ENCODE data around the gene GLRX2.
"Not testable (repeated sequence)": the region's sequence is repeated elsewhere in the genome, so short reads cannot be mapped to it uniquely, and the experiment has no call there.

The GLRX2 gene

GRCh38 chr1:193118803-193119730 is 13.9 kb upstream of the GLRX2 start:
- no peaks in the 10 kb centered on the region for H3K9me3 Mint-ChIP-seq
- H3K27me3 Mint-ChIP-seq: no peaks in the 10 kb centered on the region
- peak overlapping the region; percentile 7 to 58 for H3K27ac Mint-ChIP-seq

GRCh38 chr1:193118194-193118593 is 13.0 kb upstream of the GLRX2 start:
- Mint-ChIP-seq H3K27ac (peak overlapping the region; percentile 7 to 58), H3K9me3 (no peaks in the 10 kb centered on the region), H3K36me3 (ENCODE audit: insufficient read depth) (peaks cover 13% of the 10 kb centered on the region), H3K4me3 (no peak overlapping the region), H3K27me3 (no peaks in the 10 kb centered on the region), H3K4me1 (ENCODE audit: low read depth in 2 of 2) (peaks cover 6 to 11% of the 10 kb centered on the region in 2 donors)
- DNase-seq: no peak
- no peak for ATAC-seq (replicated peaks)

More at GRCh38 chr1:193118803-193119730, 13.9 kb upstream of the GLRX2 start:
- Mint-ChIP-seq H3K4me1 (ENCODE audit: low read depth in 2 of 2) (peaks cover 10 to 19% of the 10 kb centered on the region in 2 donors), H3K4me3 (no peak overlapping the region), H3K36me3 (ENCODE audit: insufficient read depth) (peaks cover 16% of the 10 kb centered on the region)
- DNase-seq: no peak
- ATAC-seq (replicated peaks): no peak

- DNase-seq; H3K27me3 Mint-ChIP-seq; H3K9me3 Mint-ChIP-seq; H3K27ac Mint-ChIP-seq; ATAC-seq (replicated peaks); H3K4me3 Mint-ChIP-seq; H3K36me3 Mint-ChIP-seq (ENCODE audit: insufficient read depth); H3K4me1 Mint-ChIP-seq (ENCODE audit: low read depth in 2 of 2): not testable (repeated sequence)
Observed at GRCh38 chr1:193117167-193117566, 12.0 kb upstream of the GLRX2 start.

- DNase-seq: no peak
- Mint-ChIP-seq H3K9me3 (no peaks in the 10 kb centered on the region), H3K4me3 (no peak overlapping the region), H3K27me3 (no peaks in the 10 kb centered on the region), H3K36me3 (ENCODE audit: insufficient read depth) (peaks cover 3% of the 10 kb centered on the region), H3K4me1 (ENCODE audit: low read depth in 2 of 2) (peaks cover 0 to 5% of the 10 kb centered on the region in 2 donors), H3K27ac (no peak overlapping the region)
- no peak for ATAC-seq (replicated peaks)
Observed at GRCh38 chr1:193115629-193116227, 10.5 kb upstream of the GLRX2 start.

GRCh38 chr1:193114485-193115095 is 9.4 kb upstream of the GLRX2 start:
- peaks cover 0 to 5% of the 10 kb centered on the region in 2 donors for H3K4me1 Mint-ChIP-seq (ENCODE audit: low read depth in 2 of 2)
- DNase-seq (no peak), ATAC-seq (replicated peaks) (no peak)
- no peak overlapping the region for H3K4me3 Mint-ChIP-seq
- H3K36me3 Mint-ChIP-seq (ENCODE audit: insufficient read depth): peaks cover 3% of the 10 kb centered on the region
- H3K27ac Mint-ChIP-seq: no peak overlapping the region
- no peaks in the 10 kb centered on the region for H3K9me3 Mint-ChIP-seq
- H3K27me3 Mint-ChIP-seq: no peaks in the 10 kb centered on the region

- no peak for ATAC-seq (replicated peaks)
- Mint-ChIP-seq H3K9me3 (no peaks in the 10 kb centered on the region), H3K4me1 (ENCODE audit: low read depth in 2 of 2) (peaks cover 0 to 5% of the 10 kb centered on the region in 2 donors), H3K36me3 (ENCODE audit: insufficient read depth) (peaks cover 3% of the 10 kb centered on the region), H3K27ac (no peak overlapping the region), H3K4me3 (no peak overlapping the region), H3K27me3 (no peaks in the 10 kb centered on the region)
- no peak for DNase-seq
Observed at GRCh38 chr1:193113992-193114332, 8.7 kb upstream of the GLRX2 start.

GRCh38 chr1:193113258-193113991 is 8.2 kb upstream of the GLRX2 start:
- H3K36me3 Mint-ChIP-seq (ENCODE audit: insufficient read depth): peaks cover 3% of the 10 kb centered on the region
- DNase-seq: no peak
- no peaks in the 10 kb centered on the region for H3K27me3 Mint-ChIP-seq
- peaks cover 0 to under 1% of the 10 kb centered on the region in 2 donors for H3K4me1 Mint-ChIP-seq (ENCODE audit: low read depth in 2 of 2)
- H3K27ac Mint-ChIP-seq: no peak overlapping the region
- ATAC-seq (replicated peaks): no peak
- no peaks in the 10 kb centered on the region for H3K9me3 Mint-ChIP-seq
- no peak overlapping the region for H3K4me3 Mint-ChIP-seq

GRCh38 chr1:193111641-193112090 is 6.5 kb upstream of the GLRX2 start:
- DNase-seq: no peak

GRCh38 chr1:193110864-193111263 is 5.7 kb upstream of the GLRX2 start:
- DNase-seq: no peak
- no peak overlapping the region for H3K4me3 Mint-ChIP-seq

More at GRCh38 chr1:193111641-193112090, 6.5 kb upstream of the GLRX2 start:
- Mint-ChIP-seq H3K9me3 (no peaks in the 10 kb centered on the region), H3K4me3 (no peak overlapping the region), H3K27ac (no peak overlapping the region), H3K27me3 (no peaks in the 10 kb centered on the region), H3K36me3 (ENCODE audit: insufficient read depth) (peaks cover 1% of the 10 kb centered on the region), H3K4me1 (ENCODE audit: low read depth in 2 of 2) (no peaks in the 10 kb centered on the region)
- no peak for ATAC-seq (replicated peaks)

GRCh38 chr1:193110246-193110645 is 5.0 kb upstream of the GLRX2 start:
- DNase-seq (no peak), ATAC-seq (replicated peaks) (no peak)
- H3K9me3 Mint-ChIP-seq: no peaks in the 10 kb centered on the region
- no peaks in the 10 kb centered on the region for H3K4me1 Mint-ChIP-seq (ENCODE audit: low read depth in 2 of 2)
- no peaks in the 10 kb centered on the region for H3K27me3 Mint-ChIP-seq
- H3K4me3 Mint-ChIP-seq: no peak overlapping the region
- no peaks in the 10 kb centered on the region for H3K36me3 Mint-ChIP-seq (ENCODE audit: insufficient read depth)
- no peak overlapping the region for H3K27ac Mint-ChIP-seq

More at GRCh38 chr1:193110864-193111263, 5.7 kb upstream of the GLRX2 start:
- no peaks in the 10 kb centered on the region for H3K4me1 Mint-ChIP-seq (ENCODE audit: low read depth in 2 of 2)
- no peak for ATAC-seq (replicated peaks)
- no peaks in the 10 kb centered on the region for H3K9me3 Mint-ChIP-seq
- no peaks in the 10 kb centered on the region for H3K36me3 Mint-ChIP-seq (ENCODE audit: insufficient read depth)
- H3K27ac Mint-ChIP-seq: no peak overlapping the region
- no peaks in the 10 kb centered on the region for H3K27me3 Mint-ChIP-seq

GRCh38 chr1:193109619-193110018 is 4.4 kb upstream of the GLRX2 start:
- H3K9me3 Mint-ChIP-seq: no peaks in the 10 kb centered on the region

GRCh38 chr1:193108471-193108870 is 3.3 kb upstream of the GLRX2 start:
- no peak overlapping the region for H3K4me3 Mint-ChIP-seq
- no peaks in the 10 kb centered on the region for H3K27me3 Mint-ChIP-seq
- peaks cover 7 to 10% of the 10 kb centered on the region in 2 donors for H3K4me1 Mint-ChIP-seq (ENCODE audit: low read depth in 2 of 2)
- ATAC-seq (replicated peaks) (no peak), DNase-seq (no peak)
- H3K9me3 Mint-ChIP-seq: no peaks in the 10 kb centered on the region
- peaks cover 3% of the 10 kb centered on the region for H3K36me3 Mint-ChIP-seq (ENCODE audit: insufficient read depth)
- H3K27ac Mint-ChIP-seq: no peak overlapping the region

More at GRCh38 chr1:193109619-193110018, 4.4 kb upstream of the GLRX2 start:
- Mint-ChIP-seq H3K4me1 (ENCODE audit: low read depth in 2 of 2) (no peaks in the 10 kb centered on the region), H3K36me3 (ENCODE audit: insufficient read depth) (peaks cover 3% of the 10 kb centered on the region), H3K4me3 (no peak overlapping the region), H3K27me3 (no peaks in the 10 kb centered on the region), H3K27ac (no peak overlapping the region)
- ATAC-seq (replicated peaks) (no peak), DNase-seq (no peak)

- H3K27ac Mint-ChIP-seq: peak overlapping the region; percentile 67 to 75
- H3K36me3 Mint-ChIP-seq (ENCODE audit: insufficient read depth): peaks cover 3% of the 10 kb centered on the region
- no peak for ATAC-seq (replicated peaks)
- no peaks in the 10 kb centered on the region for H3K27me3 Mint-ChIP-seq
- peaks cover 13 to 19% of the 10 kb centered on the region in 2 donors for H3K4me1 Mint-ChIP-seq (ENCODE audit: low read depth in 2 of 2)
- H3K9me3 Mint-ChIP-seq: no peaks in the 10 kb centered on the region
- peak overlapping the region; percentile 86 for H3K4me3 Mint-ChIP-seq
- no peak for DNase-seq
Observed at GRCh38 chr1:193105821-193106177, 585 bp upstream of the GLRX2 start.
